Ovary (tissue), 3 donors: ENCODE results near the gene LEF1.

Experiments used
- EP300 ChIP-seq: sonication (generic); formaldehyde crosslinking; IDR thresholded peaks from one replicate; pipeline ENCODE4 v1.6.1; 2017; ENCODE audit warnings: antibody characterized with exemption
- POLR2A ChIP-seq: fragments of 450-650 bp; IDR thresholded peaks from one replicate; pipeline ENCODE4 v1.6.1; 2017; ENCODE audit warnings: antibody characterized with exemption, mild to moderate bottlenecking, moderate library complexity
- TF ChIP-seq, protein P1 (sequence below), 3 donors: fragments of 450-650 bp in 2 of 3; fragments of 200-600 bp in 1 of 3; IDR thresholded peaks; one replicate each; pipeline versions ENCODE4 v1.5.1 to v1.8.0; 2016 to 2022; ENCODE audit warnings: antibody characterized with exemption in 3 of 3, mild to moderate bottlenecking in 1 of 3
- donor health status: DM: no; HTN: no; CAD: no.

GRCh38 chr4:108004646-108005045 is 164.1 kb downstream of the LEF1 start:
- TF ChIP-seq POLR2A: no peak
- TF ChIP-seq, protein P1, sequence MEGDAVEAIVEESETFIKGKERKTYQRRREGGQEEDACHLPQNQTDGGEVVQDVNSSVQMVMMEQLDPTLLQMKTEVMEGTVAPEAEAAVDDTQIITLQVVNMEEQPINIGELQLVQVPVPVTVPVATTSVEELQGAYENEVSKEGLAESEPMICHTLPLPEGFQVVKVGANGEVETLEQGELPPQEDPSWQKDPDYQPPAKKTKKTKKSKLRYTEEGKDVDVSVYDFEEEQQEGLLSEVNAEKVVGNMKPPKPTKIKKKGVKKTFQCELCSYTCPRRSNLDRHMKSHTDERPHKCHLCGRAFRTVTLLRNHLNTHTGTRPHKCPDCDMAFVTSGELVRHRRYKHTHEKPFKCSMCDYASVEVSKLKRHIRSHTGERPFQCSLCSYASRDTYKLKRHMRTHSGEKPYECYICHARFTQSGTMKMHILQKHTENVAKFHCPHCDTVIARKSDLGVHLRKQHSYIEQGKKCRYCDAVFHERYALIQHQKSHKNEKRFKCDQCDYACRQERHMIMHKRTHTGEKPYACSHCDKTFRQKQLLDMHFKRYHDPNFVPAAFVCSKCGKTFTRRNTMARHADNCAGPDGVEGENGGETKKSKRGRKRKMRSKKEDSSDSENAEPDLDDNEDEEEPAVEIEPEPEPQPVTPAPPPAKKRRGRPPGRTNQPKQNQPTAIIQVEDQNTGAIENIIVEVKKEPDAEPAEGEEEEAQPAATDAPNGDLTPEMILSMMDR (IDR thresholded peaks at IDR 0.05): no peak
- TF ChIP-seq EP300: no peak
